Liver (tissue), 9 donors: ENCODE results near the gene THG1L. TPM values are rescaled to one million over a fixed set of nuclear protein-coding genes. Genes with fewer than 3 reads are reported as not detected.
A peak's percentile ranks its signal among the peaks of the same experiment; 100 is the strongest.

Experiments used
- DNase-seq: peaks from one replicate; pipeline ENCODE4 v3.0.0-alpha.2; 2017; ENCODE audit warnings: low spot score
- H3K27ac ChIP-seq, 2 donors: one replicate each; pipeline ENCODE4 v1.7.0; 2013; ENCODE audit warnings: inconsistent platforms in 2 of 2, low read length in 2 of 2, control low read depth in 1 of 2, low read depth in 1 of 2, mild to moderate bottlenecking in 1 of 2
- H3K27me3 ChIP-seq, 4 donors: one replicate each; pipeline versions ENCODE4 v1.6.1 to v1.7.0; 2013; ENCODE audit warnings: low read length in 3 of 4, inconsistent platforms in 1 of 4, mild to moderate bottlenecking in 1 of 4, moderate library complexity in 1 of 4; ENCODE audit not compliant: control insufficient read depth in 4 of 4, insufficient read depth in 4 of 4
- H3K36me3 ChIP-seq, 4 donors: one replicate each; pipeline versions ENCODE4 v1.6.1 to v1.7.0; 2013; ENCODE audit warnings: low read length in 3 of 4, mild to moderate bottlenecking in 3 of 4, low read depth in 1 of 4, moderate library complexity in 1 of 4; ENCODE audit not compliant: control insufficient read depth in 4 of 4, insufficient read depth in 3 of 4
- H3K4me1 ChIP-seq, 4 donors: one replicate each; pipeline versions ENCODE4 v1.6.1 to v1.7.0; 2013; ENCODE audit warnings: low read length in 3 of 4, mild to moderate bottlenecking in 3 of 4, moderate library complexity in 1 of 4; ENCODE audit not compliant: control insufficient read depth in 4 of 4, insufficient read depth in 4 of 4
- H3K4me3 ChIP-seq, 3 donors: one replicate each; pipeline versions ENCODE4 v1.6.1 to v1.7.0; 2013; ENCODE audit warnings: low read length in 3 of 3, control low read depth in 1 of 3, low read depth in 1 of 3, mild to moderate bottlenecking in 1 of 3
- H3K9ac ChIP-seq, 2 donors: one replicate each; pipeline ENCODE4 v1.7.0; 2013; ENCODE audit warnings: low read length in 2 of 2, mild to moderate bottlenecking in 2 of 2, moderate library complexity in 2 of 2, control low read depth in 1 of 2, low read depth in 1 of 2
- H3K9me3 ChIP-seq, 4 donors: one replicate each; pipeline versions ENCODE4 v1.6.1 to v1.7.0; 2013; ENCODE audit warnings: low read length in 3 of 4; ENCODE audit not compliant: control insufficient read depth in 4 of 4
- EGR1 ChIP-seq, 2 donors: IDR thresholded peaks; 2 replicates each; pipeline ENCODE4 v1.6.1; 2016 to 2018; ENCODE audit warnings: antibody characterized with exemption in 2 of 2, low read depth in 2 of 2
- FOXA2 ChIP-seq: IDR thresholded peaks from 2 replicates; pipeline ENCODE4 v1.6.1; 2016; ENCODE audit warnings: antibody characterized with exemption
- GABPA ChIP-seq, 2 donors: IDR thresholded peaks in 1 of 2; conservative IDR thresholded peaks in 1 of 2; 2 replicates each; pipeline ENCODE4 v1.6.1; 2016; ENCODE audit warnings: antibody characterized with exemption in 2 of 2, mild to moderate bottlenecking in 1 of 2, moderate library complexity in 1 of 2
- HNF4A ChIP-seq, 2 donors: conservative IDR thresholded peaks; 2 replicates each; pipeline ENCODE4 v1.6.1; 2016; ENCODE audit warnings: antibody characterized with exemption in 2 of 2, mild to moderate bottlenecking in 2 of 2
- HNF4G ChIP-seq: IDR thresholded peaks from 2 replicates; pipeline ENCODE4 v1.6.1; 2016; ENCODE audit warnings: antibody characterized with exemption
- JUND ChIP-seq, 2 donors: IDR thresholded peaks; 2 replicates each; pipeline ENCODE4 v1.6.1; 2016; ENCODE audit warnings: antibody characterized with exemption in 2 of 2
- NR2F2 ChIP-seq: IDR thresholded peaks from 2 replicates; pipeline ENCODE4 v1.6.1; 2016; ENCODE audit warnings: antibody characterized with exemption
- RAD21 ChIP-seq, 2 donors: IDR thresholded peaks; 2 replicates each; pipeline ENCODE4 v1.6.1; 2016; ENCODE audit warnings: antibody characterized with exemption in 2 of 2, mild to moderate bottlenecking in 2 of 2
- RXRA ChIP-seq, 2 donors: IDR thresholded peaks; 2 replicates each; pipeline ENCODE4 v1.6.1; 2017 to 2018; ENCODE audit warnings: antibody characterized with exemption in 2 of 2, mild to moderate bottlenecking in 1 of 2
- SP1 ChIP-seq: IDR thresholded peaks from 2 replicates; pipeline ENCODE4 v1.6.1; 2018; ENCODE audit warnings: antibody characterized with exemption, mild to moderate bottlenecking
- TAF1 ChIP-seq: conservative IDR thresholded peaks from 2 replicates; pipeline ENCODE4 v1.6.1; 2016; ENCODE audit warnings: antibody characterized with exemption, mild to moderate bottlenecking
- YY1 ChIP-seq: IDR thresholded peaks from 2 replicates; pipeline ENCODE4 v1.6.1; 2016; ENCODE audit warnings: antibody characterized with exemption, mild to moderate bottlenecking
- WGBS: extraction: QIAGEN DNeasy Blood & Tissue Kit; methylation state at CpG from one replicate; pipeline ENCODE4 v1.1.7; 2013; 5-methylcytosine and 5-hydroxymethylcytosine counted together
- polyA plus RNA-seq, 2 donors: library from polyadenylated mRNA; stranded (reverse) in 1 of 2; unstranded in 1 of 2; fragments of 200-250 nt in 1 of 2; fragments of >200 nt in 1 of 2; fragmentation: Nextera tagmentation in 1 of 2; extraction: Ambion mirVana in 1 of 2; gene quantifications; one replicate each; pipeline versions ENCODE4 v1.2.1 to v1.2.3, GENCODE V29; 2013 to 2015
- total RNA-seq, 2 donors: library from RNA; depleted of rRNA; stranded (reverse); fragments of >200 nt; gene quantifications; one replicate each; pipeline ENCODE4 v1.2.3, GENCODE V29; 2014
- TF ChIP-seq, protein P1 (sequence below): IDR thresholded peaks from 2 replicates; pipeline ENCODE4 v1.6.1; 2016; ENCODE audit warnings: antibody characterized with exemption
- TF ChIP-seq, protein P2 (sequence below): IDR thresholded peaks from 2 replicates; pipeline ENCODE4 v1.6.1; 2016; ENCODE audit warnings: antibody characterized with exemption
- TF ChIP-seq, protein P3 (sequence below): IDR thresholded peaks from 2 replicates; pipeline ENCODE4 v1.6.1; 2016; ENCODE audit warnings: antibody characterized with exemption
- TF ChIP-seq, protein P4 (sequence below): IDR thresholded peaks from 2 replicates; pipeline ENCODE4 v1.6.1; 2016; ENCODE audit warnings: antibody characterized with exemption, mild to moderate bottlenecking
- TF ChIP-seq, protein P5 (sequence below): fragments of 150-350 bp; IDR thresholded peaks from 2 replicates; pipeline ENCODE4 v1.5.1; 2017; ENCODE audit warnings: improper control_type of control experiment, low read depth, low read length; ENCODE audit not compliant: missing input control
- donor health status: healthy.
- donor health status: healthy.
- donor health status: healthy.
- donor health status: healthy.
- donor health status: healthy.

Gene THG1L
- total and polyA plus RNA-seq, 4 donors, result 3.9 to 12.6 (median 5.3) TPM

- DNase-seq, result no peak
- H3K9ac ChIP-seq, result no peak overlapping the region
- H3K9me3 ChIP-seq, result no peaks in the 10 kb centered on the region
- no peaks in the 10 kb centered on the region for H3K27me3 ChIP-seq
- H3K4me3 ChIP-seq, result no peak overlapping the region
- peaks cover 3 to 13% (median 6%) of the 10 kb centered on the region in 4 donors for H3K4me1 ChIP-seq
- H3K36me3 ChIP-seq, result peaks cover 6 to 12% (median 9%) of the 10 kb centered on the region in 4 donors
- TF ChIP-seq, protein P1, sequence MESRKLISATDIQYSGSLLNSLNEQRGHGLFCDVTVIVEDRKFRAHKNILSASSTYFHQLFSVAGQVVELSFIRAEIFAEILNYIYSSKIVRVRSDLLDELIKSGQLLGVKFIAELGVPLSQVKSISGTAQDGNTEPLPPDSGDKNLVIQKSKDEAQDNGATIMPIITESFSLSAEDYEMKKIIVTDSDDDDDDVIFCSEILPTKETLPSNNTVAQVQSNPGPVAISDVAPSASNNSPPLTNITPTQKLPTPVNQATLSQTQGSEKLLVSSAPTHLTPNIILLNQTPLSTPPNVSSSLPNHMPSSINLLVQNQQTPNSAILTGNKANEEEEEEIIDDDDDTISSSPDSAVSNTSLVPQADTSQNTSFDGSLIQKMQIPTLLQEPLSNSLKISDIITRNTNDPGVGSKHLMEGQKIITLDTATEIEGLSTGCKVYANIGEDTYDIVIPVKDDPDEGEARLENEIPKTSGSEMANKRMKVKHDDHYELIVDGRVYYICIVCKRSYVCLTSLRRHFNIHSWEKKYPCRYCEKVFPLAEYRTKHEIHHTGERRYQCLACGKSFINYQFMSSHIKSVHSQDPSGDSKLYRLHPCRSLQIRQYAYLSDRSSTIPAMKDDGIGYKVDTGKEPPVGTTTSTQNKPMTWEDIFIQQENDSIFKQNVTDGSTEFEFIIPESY, result no peak
- no peak for TF ChIP-seq NR2F2
- peak; percentile 62 to 77 for TF ChIP-seq RXRA (IDR thresholded peaks at IDR 0.05)
- peak; percentile 49 for TF ChIP-seq FOXA2
- TF ChIP-seq, protein P2, sequence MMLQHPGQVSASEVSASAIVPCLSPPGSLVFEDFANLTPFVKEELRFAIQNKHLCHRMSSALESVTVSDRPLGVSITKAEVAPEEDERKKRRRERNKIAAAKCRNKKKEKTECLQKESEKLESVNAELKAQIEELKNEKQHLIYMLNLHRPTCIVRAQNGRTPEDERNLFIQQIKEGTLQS, result no peak
- peak; percentile 81 for TF ChIP-seq SP1
- TF ChIP-seq RAD21 (IDR thresholded peaks at IDR 0.05), result no peak
- TF ChIP-seq, protein P3, sequence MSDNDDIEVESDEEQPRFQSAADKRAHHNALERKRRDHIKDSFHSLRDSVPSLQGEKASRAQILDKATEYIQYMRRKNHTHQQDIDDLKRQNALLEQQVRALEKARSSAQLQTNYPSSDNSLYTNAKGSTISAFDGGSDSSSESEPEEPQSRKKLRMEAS, result no peak
- peak; percentile 87 for TF ChIP-seq HNF4A (conservative IDR thresholded peaks at IDR 0.05)
- TF ChIP-seq JUND (IDR thresholded peaks at IDR 0.05), result peak in 1 of 2 donors; percentile 26
- TF ChIP-seq EGR1 (IDR thresholded peaks at IDR 0.05; ENCODE audit: low read depth in 2 of 2), result no peak
- no peak for TF ChIP-seq TAF1
- no peak for TF ChIP-seq GABPA (IDR thresholded peaks at IDR 0.05 in 1 of 2, conservative IDR thresholded peaks at IDR 0.05 in 1 of 2)
- TF ChIP-seq YY1, result no peak
- TF ChIP-seq, protein P4, sequence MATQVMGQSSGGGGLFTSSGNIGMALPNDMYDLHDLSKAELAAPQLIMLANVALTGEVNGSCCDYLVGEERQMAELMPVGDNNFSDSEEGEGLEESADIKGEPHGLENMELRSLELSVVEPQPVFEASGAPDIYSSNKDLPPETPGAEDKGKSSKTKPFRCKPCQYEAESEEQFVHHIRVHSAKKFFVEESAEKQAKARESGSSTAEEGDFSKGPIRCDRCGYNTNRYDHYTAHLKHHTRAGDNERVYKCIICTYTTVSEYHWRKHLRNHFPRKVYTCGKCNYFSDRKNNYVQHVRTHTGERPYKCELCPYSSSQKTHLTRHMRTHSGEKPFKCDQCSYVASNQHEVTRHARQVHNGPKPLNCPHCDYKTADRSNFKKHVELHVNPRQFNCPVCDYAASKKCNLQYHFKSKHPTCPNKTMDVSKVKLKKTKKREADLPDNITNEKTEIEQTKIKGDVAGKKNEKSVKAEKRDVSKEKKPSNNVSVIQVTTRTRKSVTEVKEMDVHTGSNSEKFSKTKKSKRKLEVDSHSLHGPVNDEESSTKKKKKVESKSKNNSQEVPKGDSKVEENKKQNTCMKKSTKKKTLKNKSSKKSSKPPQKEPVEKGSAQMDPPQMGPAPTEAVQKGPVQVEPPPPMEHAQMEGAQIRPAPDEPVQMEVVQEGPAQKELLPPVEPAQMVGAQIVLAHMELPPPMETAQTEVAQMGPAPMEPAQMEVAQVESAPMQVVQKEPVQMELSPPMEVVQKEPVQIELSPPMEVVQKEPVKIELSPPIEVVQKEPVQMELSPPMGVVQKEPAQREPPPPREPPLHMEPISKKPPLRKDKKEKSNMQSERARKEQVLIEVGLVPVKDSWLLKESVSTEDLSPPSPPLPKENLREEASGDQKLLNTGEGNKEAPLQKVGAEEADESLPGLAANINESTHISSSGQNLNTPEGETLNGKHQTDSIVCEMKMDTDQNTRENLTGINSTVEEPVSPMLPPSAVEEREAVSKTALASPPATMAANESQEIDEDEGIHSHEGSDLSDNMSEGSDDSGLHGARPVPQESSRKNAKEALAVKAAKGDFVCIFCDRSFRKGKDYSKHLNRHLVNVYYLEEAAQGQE, result no peak
- TF ChIP-seq, protein P5, sequence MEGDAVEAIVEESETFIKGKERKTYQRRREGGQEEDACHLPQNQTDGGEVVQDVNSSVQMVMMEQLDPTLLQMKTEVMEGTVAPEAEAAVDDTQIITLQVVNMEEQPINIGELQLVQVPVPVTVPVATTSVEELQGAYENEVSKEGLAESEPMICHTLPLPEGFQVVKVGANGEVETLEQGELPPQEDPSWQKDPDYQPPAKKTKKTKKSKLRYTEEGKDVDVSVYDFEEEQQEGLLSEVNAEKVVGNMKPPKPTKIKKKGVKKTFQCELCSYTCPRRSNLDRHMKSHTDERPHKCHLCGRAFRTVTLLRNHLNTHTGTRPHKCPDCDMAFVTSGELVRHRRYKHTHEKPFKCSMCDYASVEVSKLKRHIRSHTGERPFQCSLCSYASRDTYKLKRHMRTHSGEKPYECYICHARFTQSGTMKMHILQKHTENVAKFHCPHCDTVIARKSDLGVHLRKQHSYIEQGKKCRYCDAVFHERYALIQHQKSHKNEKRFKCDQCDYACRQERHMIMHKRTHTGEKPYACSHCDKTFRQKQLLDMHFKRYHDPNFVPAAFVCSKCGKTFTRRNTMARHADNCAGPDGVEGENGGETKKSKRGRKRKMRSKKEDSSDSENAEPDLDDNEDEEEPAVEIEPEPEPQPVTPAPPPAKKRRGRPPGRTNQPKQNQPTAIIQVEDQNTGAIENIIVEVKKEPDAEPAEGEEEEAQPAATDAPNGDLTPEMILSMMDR, result no peak
- peak; percentile 72 for TF ChIP-seq HNF4G
- 90% methylated on average over 1 of the region's 1 CpG for WGBS
- H3K27ac ChIP-seq, result peak overlapping the region in 1 of 2 donors; percentile 50
Observed at GRCh38 chr5:157750320-157750719, 19.1 kb downstream of the THG1L start.
